OCI-LY7 (cell line): ENCODE results near the gene CDA. TPM values are rescaled to one million over a fixed set of nuclear protein-coding genes. Genes with fewer than 3 reads are reported as not detected.
"Not testable (repeated sequence)": the region's sequence is repeated elsewhere in the genome, so short reads cannot be mapped to it uniquely, and the experiment has no call there.

Source experiments
- BruUV-seq: library from RNA; stranded (reverse); fragments of 400-500 nt; replicated peaks from 2 replicates; lab custom pipeline; 2021; lab: Mats Ljungman, UMichigan
- CTCF ChIA-PET: fragments of 300-600 bp; sonication (Branson Sonifier 250); formaldehyde crosslinking; loops from one replicate; lab custom pipeline; 2022; ENCODE audit warnings: antibody characterized with exemption; ENCODE audit not compliant: unreplicated experiment; lab: Charles Lee
- POLR2A ChIA-PET: fragments of 300-600 bp; sonication (Branson Sonifier 250); formaldehyde crosslinking; loops from one replicate; lab custom pipeline; 2022; ENCODE audit warnings: antibody characterized with exemption; lab: Charles Lee
- DNase-seq: peaks from one replicate; pipeline ENCODE4 v3.0.0-alpha.2; 2015; ENCODE audit warnings: low spot score
- H2AFZ ChIP-seq: fragments of 200-600 bp; sonication (generic), shearing (Covaris generic); 2 replicates; pipeline ENCODE4 v1.6.1; 2014; ENCODE audit warnings: mild to moderate bottlenecking, antibody characterized with exemption, low read length, moderate library complexity
- H3K27ac ChIP-seq: fragments of 200-600 bp; sonication (generic); 2 replicates; pipeline ENCODE4 v1.5.1; 2014; ENCODE audit warnings: mixed run types, low read depth, mild to moderate bottlenecking, moderate library complexity, low read length, inconsistent platforms; ENCODE audit not compliant: poor library complexity, severe bottlenecking
- H3K36me3 ChIP-seq: fragments of 200-600 bp; sonication (generic); 2 replicates; pipeline ENCODE4 v1.6.1; 2014; ENCODE audit warnings: mild to moderate bottlenecking, antibody characterized with exemption, low read length, moderate library complexity, mixed read lengths; ENCODE audit not compliant: insufficient read depth
- H3K4me1 ChIP-seq: fragments of 200-600 bp; sonication (generic); 2 replicates; pipeline ENCODE4 v1.5.1; 2014; ENCODE audit warnings: mild to moderate bottlenecking, low read length; ENCODE audit not compliant: insufficient read depth, poor library complexity, severe bottlenecking
- H3K4me2 ChIP-seq: fragments of 200-600 bp; sonication (generic); 2 replicates; pipeline ENCODE4 v1.6.1; 2014; ENCODE audit warnings: mild to moderate bottlenecking, low read length
- H3K4me3 ChIP-seq: fragments of 200-600 bp; sonication (generic); 2 replicates; pipeline ENCODE4 v1.5.1; 2014; ENCODE audit warnings: mild to moderate bottlenecking, low read depth, low read length; ENCODE audit not compliant: poor library complexity, severe bottlenecking
- H3K79me2 ChIP-seq: fragments of 200-600 bp; sonication (generic); 2 replicates; pipeline ENCODE4 v1.6.1; 2016; ENCODE audit warnings: low read depth, mild to moderate bottlenecking, low read length, moderate library complexity, mixed read lengths; ENCODE audit not compliant: insufficient read depth
- H3K9me2 ChIP-seq: fragments of 200-600 bp; sonication (generic); 2 replicates; pipeline ENCODE4 v1.6.1; 2016; ENCODE audit warnings: mild to moderate bottlenecking, low read length, mixed read lengths; ENCODE audit not compliant: insufficient read depth
- H3K9me3 ChIP-seq: fragments of 200-600 bp; sonication (generic); 2 replicates; pipeline ENCODE4 v1.6.1; 2014; ENCODE audit warnings: mild to moderate bottlenecking, mixed run types, low read length, mixed read lengths
- H4K20me1 ChIP-seq: fragments of 200-600 bp; sonication (generic); 2 replicates; pipeline ENCODE4 v1.6.1; 2014; ENCODE audit warnings: mild to moderate bottlenecking, antibody characterized with exemption, low read length, moderate library complexity, mixed read lengths; ENCODE audit not compliant: insufficient read depth
- EZH2phosphoT487 ChIP-seq: fragments of 200-600 bp; sonication (generic); IDR thresholded peaks from 2 replicates; pipeline ENCODE4 v1.6.1; 2018; ENCODE audit warnings: low read depth, borderline replicate concordance, mild to moderate bottlenecking, mixed run types, antibody characterized with exemption, low read length, moderate library complexity, mixed read lengths
- intact Hi-C: fragments of 100-400 bp; cut with micrococcal nuclease; formaldehyde crosslinking; loops from one replicate; pipeline ENCODE4 v1.10.0; 2022; ENCODE audit not compliant: unreplicated experiment
- total RNA-seq, 2 experiments: library from RNA; depleted of rRNA in 1 of 2; stranded (reverse); fragments of >200 nt in 1 of 2; shearing (Covaris generic) in 1 of 2; gene quantifications; 2 replicates each; pipeline ENCODE4 v1.2.3, GENCODE V29; 2014 to 2022
- TF ChIP-seq, protein P1 (sequence below): fragments of 200-600 bp; sonication (generic); conservative IDR thresholded peaks from 2 replicates; pipeline ENCODE4 v1.5.1; 2014; ENCODE audit warnings: mild to moderate bottlenecking, antibody characterized with exemption, low read length, moderate library complexity, mixed read lengths

Gene CDA
- total RNA-seq, 2 experiments from 2014 or later: not detected

DNA sequence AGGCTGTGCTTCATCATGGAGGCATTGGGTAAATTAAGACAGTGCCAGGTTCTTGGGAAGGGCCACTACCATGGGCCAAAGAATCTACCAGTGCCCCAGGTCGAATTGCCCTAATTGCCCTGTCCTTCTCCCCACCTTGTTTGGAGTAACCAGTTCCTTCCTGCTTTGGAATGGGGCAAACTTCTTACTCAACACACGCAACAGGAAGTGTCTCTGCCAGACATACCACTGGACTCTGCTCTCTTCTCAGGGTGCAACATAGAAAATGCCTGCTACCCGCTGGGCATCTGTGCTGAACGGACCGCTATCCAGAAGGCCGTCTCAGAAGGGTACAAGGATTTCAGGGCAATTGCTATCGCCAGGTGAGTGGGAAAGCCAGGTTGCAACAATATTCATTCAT is 15.8 kb downstream of the CDA start:
- no peaks in the 10 kb centered on the region for H3K4me1 ChIP-seq
- intact Hi-C loops: no loop called here
- no peaks in the 10 kb centered on the region for H4K20me1 ChIP-seq
- TF ChIP-seq EZH2phosphoT487: no peak
- TF ChIP-seq, protein P1, sequence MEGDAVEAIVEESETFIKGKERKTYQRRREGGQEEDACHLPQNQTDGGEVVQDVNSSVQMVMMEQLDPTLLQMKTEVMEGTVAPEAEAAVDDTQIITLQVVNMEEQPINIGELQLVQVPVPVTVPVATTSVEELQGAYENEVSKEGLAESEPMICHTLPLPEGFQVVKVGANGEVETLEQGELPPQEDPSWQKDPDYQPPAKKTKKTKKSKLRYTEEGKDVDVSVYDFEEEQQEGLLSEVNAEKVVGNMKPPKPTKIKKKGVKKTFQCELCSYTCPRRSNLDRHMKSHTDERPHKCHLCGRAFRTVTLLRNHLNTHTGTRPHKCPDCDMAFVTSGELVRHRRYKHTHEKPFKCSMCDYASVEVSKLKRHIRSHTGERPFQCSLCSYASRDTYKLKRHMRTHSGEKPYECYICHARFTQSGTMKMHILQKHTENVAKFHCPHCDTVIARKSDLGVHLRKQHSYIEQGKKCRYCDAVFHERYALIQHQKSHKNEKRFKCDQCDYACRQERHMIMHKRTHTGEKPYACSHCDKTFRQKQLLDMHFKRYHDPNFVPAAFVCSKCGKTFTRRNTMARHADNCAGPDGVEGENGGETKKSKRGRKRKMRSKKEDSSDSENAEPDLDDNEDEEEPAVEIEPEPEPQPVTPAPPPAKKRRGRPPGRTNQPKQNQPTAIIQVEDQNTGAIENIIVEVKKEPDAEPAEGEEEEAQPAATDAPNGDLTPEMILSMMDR: no peak
- 0 out of 2 replicates have a peak, but pooled peaks cover 7% of the 10 kb centered on the region for H3K9me3 ChIP-seq
- H3K4me2 ChIP-seq: no peak overlapping the region
- CTCF ChIA-PET: no interaction called here
- H3K27ac ChIP-seq: no peak overlapping the region
- no TSS peak for BruUV-seq
- POLR2A ChIA-PET: no interaction called here
- H3K4me3 ChIP-seq: no peak overlapping the region
- DNase-seq: no peak
- H3K36me3 ChIP-seq: no peaks in the 10 kb centered on the region
- H3K9me2 ChIP-seq: no peaks in the 10 kb centered on the region
- no peaks in the 10 kb centered on the region for H3K79me2 ChIP-seq
- H2AFZ ChIP-seq: no peak overlapping the region

DNA sequence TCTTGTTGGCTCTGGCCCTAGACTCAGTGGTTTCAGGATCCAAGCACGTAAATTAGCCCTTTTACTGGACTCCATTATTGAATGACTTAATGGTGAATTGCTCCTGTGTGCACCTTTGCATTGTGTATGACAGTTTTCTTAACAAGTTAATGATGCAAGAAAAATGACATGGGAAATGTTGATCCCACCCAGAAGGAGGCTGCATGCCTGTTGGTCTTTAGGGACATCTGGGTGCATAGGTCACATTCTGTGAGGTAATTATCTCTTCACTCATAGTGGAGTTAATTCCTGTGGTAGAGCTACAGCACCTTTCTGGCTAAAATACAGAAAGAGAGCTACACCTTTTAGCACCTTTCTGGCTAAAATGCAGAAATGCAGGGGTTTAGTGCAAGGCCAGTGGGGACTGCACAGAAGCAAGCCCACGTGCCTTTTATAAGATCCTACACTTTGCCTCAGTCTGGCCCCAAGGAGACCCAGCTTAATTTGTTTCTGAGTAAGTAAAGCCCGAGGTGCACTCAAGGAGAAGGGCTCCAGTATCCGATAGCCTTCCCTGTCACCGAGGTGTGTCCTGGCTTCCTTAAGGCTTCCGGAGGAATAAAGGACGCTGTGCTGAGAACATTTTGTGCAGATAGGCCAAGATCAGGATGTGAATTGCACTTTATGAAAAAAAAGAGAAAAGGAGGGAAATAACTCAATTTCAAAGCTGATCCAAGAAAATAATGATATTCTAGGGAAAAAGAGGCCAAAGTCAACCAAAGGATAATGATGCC is 18.1 kb downstream of the CDA start:
- H4K20me1 ChIP-seq, H3K79me2 ChIP-seq, H3K4me2 ChIP-seq, H3K27ac ChIP-seq, CTCF ChIA-PET, DNase-seq, H3K9me2 ChIP-seq, H3K4me3 ChIP-seq, H2AFZ ChIP-seq, POLR2A ChIA-PET, H3K36me3 ChIP-seq, intact Hi-C loops, H3K4me1 ChIP-seq, H3K9me3 ChIP-seq, BruUV-seq: not testable (repeated sequence)

DNA sequence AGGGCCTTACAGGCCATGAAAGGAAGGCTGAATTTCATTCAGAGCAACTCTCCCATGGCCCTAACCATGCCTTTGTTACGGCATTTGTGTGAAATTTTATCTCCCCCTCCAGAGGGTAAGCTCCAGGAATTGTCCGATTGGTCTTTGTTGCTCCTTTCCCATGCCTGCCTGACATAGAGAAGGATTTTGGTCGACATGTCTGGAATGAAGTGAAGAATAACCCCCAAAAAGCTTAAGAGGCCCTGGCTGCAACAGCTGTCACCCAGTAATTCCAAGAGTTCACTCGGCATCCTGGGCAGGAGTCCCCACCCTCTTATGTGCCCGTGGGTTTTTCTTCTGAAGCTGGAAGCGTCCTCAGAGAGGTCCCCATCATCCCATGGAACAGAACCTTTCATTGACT is 20.6 kb downstream of the CDA start:
- Histone ChIP-seq H3K4me2 (no peak overlapping the region), H3K79me2 (no peaks in the 10 kb centered on the region), H3K4me1 (no peaks in the 10 kb centered on the region), H3K36me3 (no peaks in the 10 kb centered on the region), H3K4me3 (no peak overlapping the region), H4K20me1 (no peaks in the 10 kb centered on the region), H2AFZ (no peak overlapping the region), H3K9me3 (no peaks in the 10 kb centered on the region), H3K9me2 (no peaks in the 10 kb centered on the region), H3K27ac (no peak overlapping the region)
- DNase-seq: no peak
- ChIA-PET POLR2A (no interaction called here), CTCF (no interaction called here)
- BruUV-seq: no TSS peak
- intact Hi-C loops: no loop called here
- no peak for TF ChIP-seq EZH2phosphoT487
- TF ChIP-seq, protein P1: no peak
